ENCODE measurements around the gene CLMP.

The CLMP gene

DNA sequence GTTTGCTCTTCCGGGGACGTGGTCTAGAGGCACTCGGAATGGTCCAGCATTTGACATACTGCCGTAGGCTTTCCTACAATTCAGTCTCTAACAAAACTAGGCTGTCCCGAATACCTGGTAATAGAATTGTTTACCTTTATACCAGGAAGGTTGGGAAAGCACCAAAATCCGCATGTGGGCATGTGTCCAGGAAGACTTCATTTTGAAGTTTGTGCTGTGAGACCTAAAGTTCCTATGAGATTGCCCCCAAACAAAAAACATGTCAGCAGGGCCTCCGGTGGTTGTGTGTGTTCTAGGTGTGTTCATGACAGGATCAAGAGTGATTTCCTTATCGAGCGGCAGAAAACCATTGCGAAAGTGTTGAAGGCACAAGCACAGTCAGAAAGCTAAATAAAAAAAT, 159.2 kb downstream of the CLMP start:
- Histone ChIP-seq H4K91ac (ENCODE audit: low read depth, low read length, poor library complexity) (no peak overlapping the region), H3K4ac (ENCODE audit: low read length) (no peak overlapping the region), H3K36me3 (replicated peaks in 1 of 2; ENCODE audit: control insufficient read depth in 2 of 2, insufficient read depth in 2 of 2, low read length in 2 of 2) (no peaks in the 10 kb centered on the region), H3K79me1 (ENCODE audit: low read depth, low read length) (no peaks in the 10 kb centered on the region), H2BK15ac (ENCODE audit: low read length) (no peak overlapping the region), H3K14ac (ENCODE audit: low read length) (no peak overlapping the region), H2BK120ac (ENCODE audit: low read depth, low read length) (no peak overlapping the region), H3K4me1 (ENCODE audit: control insufficient read depth in 2 of 2, insufficient read depth in 1 of 2, low read depth in 1 of 2, low read length in 2 of 2) (no peaks in the 10 kb centered on the region), H2BK12ac (ENCODE audit: low read length) (no peak overlapping the region), H2BK5ac (ENCODE audit: low read length) (no peak overlapping the region), H3K9me3 (replicated peaks in 1 of 2; ENCODE audit: control insufficient read depth in 2 of 2, insufficient read depth in 1 of 2, low read depth in 1 of 2, low read length in 2 of 2) (no peaks in the 10 kb centered on the region), H3K9ac (ENCODE audit: low read depth, low read length, poor library complexity) (no peak overlapping the region), H3K4me3 (ENCODE audit: low read length in 2 of 2) (no peak overlapping the region), H4K8ac (ENCODE audit: low read depth, low read length) (no peak overlapping the region), H3K27ac (replicated peaks; ENCODE audit: low read length) (no peak overlapping the region), H2AK5ac (ENCODE audit: low read depth, low read length) (no peak overlapping the region), H3K18ac (ENCODE audit: low read length) (no peak overlapping the region), H3K4me2 (ENCODE audit: insufficient read depth, low read length, poor library complexity, severe bottlenecking) (no peak overlapping the region), H3K23ac (ENCODE audit: low read depth, low read length, poor library complexity) (no peak overlapping the region), H2AFZ (ENCODE audit: low read length) (no peak overlapping the region), H3K27me3 (ENCODE audit: control insufficient read depth in 3 of 3, insufficient read depth in 3 of 3, low read depth in 1 of 3, low read length in 3 of 3) (peaks cover 0 to 4% (median 0%) of the 10 kb centered on the region in 3 experiments)
- no peak for DNase-seq (ENCODE audit: low spot score)
- WGBS, 2 donors (ENCODE audit: extremely low coverage in 2 of 2, insufficient read length in 2 of 2, insufficient replicate concordance in 1 of 2) = no CpG with 5 or more reads among the region's 10 CpGs

- Histone ChIP-seq H3K36me3 (replicated peaks in 1 of 2; ENCODE audit: control insufficient read depth in 2 of 2, insufficient read depth in 2 of 2, low read length in 2 of 2) (no peaks in the 10 kb centered on the region), H2AFZ (ENCODE audit: low read length) (no peak overlapping the region), H2BK12ac (ENCODE audit: low read length) (no peak overlapping the region), H3K4me1 (ENCODE audit: control insufficient read depth in 2 of 2, insufficient read depth in 1 of 2, low read depth in 1 of 2, low read length in 2 of 2) (no peaks in the 10 kb centered on the region), H4K91ac (ENCODE audit: low read depth, low read length, poor library complexity) (no peak overlapping the region), H3K9ac (ENCODE audit: low read depth, low read length, poor library complexity) (no peak overlapping the region), H3K27me3 (ENCODE audit: control insufficient read depth in 3 of 3, insufficient read depth in 3 of 3, low read depth in 1 of 3, low read length in 3 of 3) (peaks cover 0 to 4% (median 0%) of the 10 kb centered on the region in 3 experiments), H2AK5ac (ENCODE audit: low read depth, low read length) (no peak overlapping the region), H3K79me1 (ENCODE audit: low read depth, low read length) (no peaks in the 10 kb centered on the region), H2BK5ac (ENCODE audit: low read length) (no peak overlapping the region), H3K23ac (ENCODE audit: low read depth, low read length, poor library complexity) (no peak overlapping the region), H3K14ac (ENCODE audit: low read length) (no peak overlapping the region), H3K27ac (replicated peaks; ENCODE audit: low read length) (no peak overlapping the region), H2BK15ac (ENCODE audit: low read length) (no peak overlapping the region), H3K18ac (ENCODE audit: low read length) (no peak overlapping the region), H3K9me3 (replicated peaks in 1 of 2; ENCODE audit: control insufficient read depth in 2 of 2, insufficient read depth in 1 of 2, low read depth in 1 of 2, low read length in 2 of 2) (no peaks in the 10 kb centered on the region), H3K4ac (ENCODE audit: low read length) (no peak overlapping the region), H4K8ac (ENCODE audit: low read depth, low read length) (no peak overlapping the region), H3K4me3 (ENCODE audit: low read length in 2 of 2) (no peak overlapping the region), H3K4me2 (ENCODE audit: insufficient read depth, low read length, poor library complexity, severe bottlenecking) (no peak overlapping the region), H2BK120ac (ENCODE audit: low read depth, low read length) (no peak overlapping the region)
- WGBS, 2 donors (ENCODE audit: extremely low coverage in 2 of 2, insufficient read length in 2 of 2, insufficient replicate concordance in 1 of 2) = no CpG with 5 or more reads among the region's 6 CpGs
- DNase-seq (ENCODE audit: low spot score) = no peak
These were observed 160.5 kb downstream of the CLMP start for GRCh38 chr11:123034597-123034996.

GRCh38 chr11:123033895-123034294, 161.2 kb downstream of the CLMP start:
- no peak overlapping the region for H2BK15ac ChIP-seq (ENCODE audit: low read length)
- no peak overlapping the region for H2AFZ ChIP-seq (ENCODE audit: low read length)
- H2AK5ac ChIP-seq (ENCODE audit: low read depth, low read length) = no peak overlapping the region
- H2BK12ac ChIP-seq (ENCODE audit: low read length) = no peak overlapping the region
- H3K9me3 ChIP-seq (replicated peaks in 1 of 2; ENCODE audit: control insufficient read depth in 2 of 2, insufficient read depth in 1 of 2, low read depth in 1 of 2, low read length in 2 of 2) = no peaks in the 10 kb centered on the region
- H4K91ac ChIP-seq (ENCODE audit: low read depth, low read length, poor library complexity) = no peak overlapping the region
- H3K18ac ChIP-seq (ENCODE audit: low read length) = no peak overlapping the region
- peaks cover 0 to 4% (median 0%) of the 10 kb centered on the region in 3 experiments for H3K27me3 ChIP-seq (ENCODE audit: control insufficient read depth in 3 of 3, insufficient read depth in 3 of 3, low read depth in 1 of 3, low read length in 3 of 3)
- no peak overlapping the region for H3K14ac ChIP-seq (ENCODE audit: low read length)
- no peak overlapping the region for H2BK5ac ChIP-seq (ENCODE audit: low read length)
- no peak overlapping the region for H3K4ac ChIP-seq (ENCODE audit: low read length)
- DNase-seq (ENCODE audit: low spot score) = no peak
- no peak overlapping the region for H3K4me2 ChIP-seq (ENCODE audit: insufficient read depth, low read length, poor library complexity, severe bottlenecking)
- H3K9ac ChIP-seq (ENCODE audit: low read depth, low read length, poor library complexity) = no peak overlapping the region
- H2BK120ac ChIP-seq (ENCODE audit: low read depth, low read length) = no peak overlapping the region
- H3K4me3 ChIP-seq (ENCODE audit: low read length in 2 of 2) = no peak overlapping the region
- H3K4me1 ChIP-seq (ENCODE audit: control insufficient read depth in 2 of 2, insufficient read depth in 1 of 2, low read depth in 1 of 2, low read length in 2 of 2) = no peaks in the 10 kb centered on the region
- no peak overlapping the region for H3K27ac ChIP-seq (replicated peaks; ENCODE audit: low read length)
- WGBS, 2 donors (ENCODE audit: extremely low coverage in 2 of 2, insufficient read length in 2 of 2, insufficient replicate concordance in 1 of 2) = no CpG with 5 or more reads among the region's 10 CpGs
- no peak overlapping the region for H3K23ac ChIP-seq (ENCODE audit: low read depth, low read length, poor library complexity)
- H3K36me3 ChIP-seq (replicated peaks in 1 of 2; ENCODE audit: control insufficient read depth in 2 of 2, insufficient read depth in 2 of 2, low read length in 2 of 2) = no peaks in the 10 kb centered on the region
- H4K8ac ChIP-seq (ENCODE audit: low read depth, low read length) = no peak overlapping the region
- H3K79me1 ChIP-seq (ENCODE audit: low read depth, low read length) = no peaks in the 10 kb centered on the region

DNA sequence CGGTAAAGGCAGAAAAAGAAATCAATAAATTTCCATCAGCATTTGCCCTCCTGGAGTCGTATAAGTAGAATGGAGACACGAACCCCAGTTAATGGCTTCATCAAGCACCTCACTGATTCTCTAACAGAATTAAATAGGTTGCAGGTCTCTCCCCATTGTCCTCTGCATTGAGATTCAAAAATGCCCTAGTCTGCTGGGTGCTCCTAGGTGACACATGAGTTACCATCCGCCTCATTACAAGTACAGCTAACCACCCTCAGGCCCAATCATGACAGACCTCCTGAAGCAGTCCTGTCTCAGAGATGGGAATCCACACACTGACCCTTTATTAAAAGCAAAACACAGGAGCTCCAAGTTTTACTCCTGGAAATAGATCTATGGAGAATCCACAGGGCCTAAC, 164.5 kb downstream of the CLMP start:
- no peaks in the 10 kb centered on the region for H3K36me3 ChIP-seq (replicated peaks in 1 of 2; ENCODE audit: control insufficient read depth in 2 of 2, insufficient read depth in 2 of 2, low read length in 2 of 2)
- no peak overlapping the region for H3K4me3 ChIP-seq (ENCODE audit: low read length in 2 of 2)
- H2AK5ac ChIP-seq (ENCODE audit: low read depth, low read length) = no peak overlapping the region
- no peak overlapping the region for H2BK12ac ChIP-seq (ENCODE audit: low read length)
- no CpG with 5 or more reads among the region's 4 CpGs for WGBS, 2 donors (ENCODE audit: extremely low coverage in 2 of 2, insufficient read length in 2 of 2, insufficient replicate concordance in 1 of 2)
- H4K91ac ChIP-seq (ENCODE audit: low read depth, low read length, poor library complexity) = no peak overlapping the region
- no peak overlapping the region for H3K4me2 ChIP-seq (ENCODE audit: insufficient read depth, low read length, poor library complexity, severe bottlenecking)
- H2BK120ac ChIP-seq (ENCODE audit: low read depth, low read length) = no peak overlapping the region
- no peak overlapping the region for H2BK15ac ChIP-seq (ENCODE audit: low read length)
- H4K8ac ChIP-seq (ENCODE audit: low read depth, low read length) = no peak overlapping the region
- no peaks in the 10 kb centered on the region for H3K79me1 ChIP-seq (ENCODE audit: low read depth, low read length)
- no peak overlapping the region for H3K14ac ChIP-seq (ENCODE audit: low read length)
- H3K27me3 ChIP-seq (ENCODE audit: control insufficient read depth in 3 of 3, insufficient read depth in 3 of 3, low read depth in 1 of 3, low read length in 3 of 3) = peaks cover 0 to 15% (median 0%) of the 10 kb centered on the region in 3 experiments
- H3K23ac ChIP-seq (ENCODE audit: low read depth, low read length, poor library complexity) = no peak overlapping the region
- no peak overlapping the region for H2AFZ ChIP-seq (ENCODE audit: low read length)
- peaks cover 0 to 2% of the 10 kb centered on the region in 2 donors for H3K4me1 ChIP-seq (ENCODE audit: control insufficient read depth in 2 of 2, insufficient read depth in 1 of 2, low read depth in 1 of 2, low read length in 2 of 2)
- no peak overlapping the region for H3K9ac ChIP-seq (ENCODE audit: low read depth, low read length, poor library complexity)
- no peak overlapping the region for H3K18ac ChIP-seq (ENCODE audit: low read length)
- DNase-seq (ENCODE audit: low spot score) = no peak
- H3K4ac ChIP-seq (ENCODE audit: low read length) = no peak overlapping the region
- no peaks in the 10 kb centered on the region for H3K9me3 ChIP-seq (replicated peaks in 1 of 2; ENCODE audit: control insufficient read depth in 2 of 2, insufficient read depth in 1 of 2, low read depth in 1 of 2, low read length in 2 of 2)
- no peak overlapping the region for H2BK5ac ChIP-seq (ENCODE audit: low read length)
- H3K27ac ChIP-seq (replicated peaks; ENCODE audit: low read length) = no peak overlapping the region

Data from neuronal stem cell (in vitro differentiated cells).